GM18858 (cell line): ENCODE data around the gene SRMS.
"Not testable (repeated sequence)": the region's sequence is repeated elsewhere in the genome, so short reads cannot be mapped to it uniquely, and the experiment has no call there.

Source experiments
- ATAC-seq: cut with Tn5 transposase; IDR thresholded peaks from one replicate; pipeline ENCODE4 v1.9.1; 2021; ENCODE audit not compliant: unreplicated experiment

The SRMS gene

GRCh38 chr20:63579017-63579694 lies 31.6 kb upstream of the SRMS start:
- no peak for ATAC-seq

- ATAC-seq, result no peak
These were observed 30.9 kb upstream of the SRMS start for GRCh38 chr20:63578224-63579016.

- ATAC-seq, result no peak
These were observed 29.9 kb upstream of the SRMS start for GRCh38 chr20:63577317-63577894.

GRCh38 chr20:63576311-63576710 lies 28.8 kb upstream of the SRMS start:
- ATAC-seq, result no peak

- ATAC-seq, result no peak
These were observed 27.5 kb upstream of the SRMS start for GRCh38 chr20:63574829-63575743.

- no peak for ATAC-seq
These were observed 26.7 kb upstream of the SRMS start, which contains the start of gene HELZ2 for GRCh38 chr20:63574156-63574828. Gene HELZ2, minus strand, starts transcription at chr20:63574239. Its CDS starts 1,854 bp downstream, at chr20:63572385.

GRCh38 chr20:63573647-63574131 lies 26.1 kb upstream of the SRMS start:
- ATAC-seq, result no peak

GRCh38 chr20:63572788-63573646 lies 25.5 kb upstream of the SRMS start:
- ATAC-seq, result no peak

- no peak for ATAC-seq
These were observed 24.7 kb upstream of the SRMS start for GRCh38 chr20:63572071-63572787.

GRCh38 chr20:63571087-63571478 lies 23.5 kb upstream of the SRMS start:
- not testable (repeated sequence) for ATAC-seq

- no peak for ATAC-seq
These were observed 22.9 kb upstream of the SRMS start for GRCh38 chr20:63570281-63571086.

GRCh38 chr20:63568986-63569949 lies 21.7 kb upstream of the SRMS start:
- ATAC-seq, result no peak

- ATAC-seq, result no peak
These were observed 20.8 kb upstream of the SRMS start for GRCh38 chr20:63568170-63568981.

- ATAC-seq, result peak; percentile 56
These were observed 20.0 kb upstream of the SRMS start for GRCh38 chr20:63567386-63568169.

- ATAC-seq, result no peak
These were observed 19.5 kb upstream of the SRMS start for GRCh38 chr20:63567136-63567385.
